B cell (primary cell): Measurements from ENCODE around the gene FBF1. TPM values are rescaled to one million over a fixed set of nuclear protein-coding genes. Genes with fewer than 3 reads are reported as not detected.

Experiments used
- ATAC-seq: fragments of 200-7000 bp; cut with Tn5 transposase; one replicate; pipeline ENCODE4 v1.10.0; 2021; ENCODE audit warnings: low read depth, mild to moderate bottlenecking, moderate number of reproducible peaks, moderate library complexity
- CTCF ChIA-PET: fragments of 350-600 bp; sonication (Branson Sonifier 250); formaldehyde crosslinking; loops from one replicate; lab custom pipeline; 2021; ENCODE audit warnings: antibody characterized with exemption, inconsistent platforms; lab: Charles Lee
- POLR2A ChIA-PET: fragments of 350-600 bp; sonication (Branson Sonifier 250); formaldehyde crosslinking; loops from one replicate; lab custom pipeline; 2021; ENCODE audit warnings: antibody characterized with exemption; lab: Charles Lee
- DNase-seq: peaks from one replicate; pipeline ENCODE4 v3.0.0; 2013
- H2AFZ ChIP-seq: 2 replicates; pipeline ENCODE4 v1.6.1; 2012; ENCODE audit warnings: mild to moderate bottlenecking, low read depth, low read length; ENCODE audit not compliant: insufficient read depth, poor library complexity, severe bottlenecking
- H3K27ac ChIP-seq, 2 donors: 1 replicate in 1 of 2; 2 replicates in 1 of 2; pipeline ENCODE4 v1.5.1; 2012 to 2013; ENCODE audit warnings: low read length in 2 of 2, mild to moderate bottlenecking in 2 of 2, moderate library complexity in 1 of 2
- H3K27me3 ChIP-seq, 4 experiments: fragments of 200-600 bp in 1 of 4; sonication (generic) in 1 of 4; replicated peaks in 1 of 4; 1 replicate in 2 of 4; 2 replicates in 2 of 4; pipeline versions ENCODE4 v1.6.1 to v1.7.0; 2013 to 2016; ENCODE audit warnings: low read length in 3 of 4, mild to moderate bottlenecking in 2 of 4, mixed read lengths in 1 of 4, moderate library complexity in 1 of 4; ENCODE audit not compliant: insufficient read depth in 4 of 4, control insufficient read depth in 3 of 4; ENCODE audit errors: control extremely low read depth in 1 of 4
- H3K36me3 ChIP-seq, 2 experiments: replicated peaks in 1 of 2; 1 replicate in 1 of 2; 2 replicates in 1 of 2; pipeline versions ENCODE4 v1.6.1 to v1.7.1; 2013; ENCODE audit warnings: low read length in 1 of 2; ENCODE audit not compliant: insufficient read depth in 2 of 2, control insufficient read depth in 1 of 2; ENCODE audit errors: control extremely low read depth in 1 of 2, extremely low read depth in 1 of 2
- H3K4me1 ChIP-seq, 2 donors: fragments of 200-600 bp in 1 of 2; sonication (generic) in 1 of 2; 1 replicate in 1 of 2; 2 replicates in 1 of 2; pipeline versions ENCODE4 v1.5.1 to v1.6.1; 2013 to 2017; ENCODE audit warnings: low read length in 2 of 2; ENCODE audit not compliant: control insufficient read depth in 2 of 2, insufficient read depth in 2 of 2
- H3K4me2 ChIP-seq: replicated peaks from 2 replicates; pipeline ENCODE3; 2012; ENCODE audit warnings: mild to moderate bottlenecking, low read depth, low read length; ENCODE audit not compliant: poor library complexity, severe bottlenecking
- H3K4me3 ChIP-seq, 5 experiments: fragments of 200-600 bp in 1 of 5; sonication (generic) in 1 of 5; 1 replicate in 3 of 5; 2 replicates in 2 of 5; pipeline versions ENCODE4 v1.5.1 to v1.7.0; 2011 to 2016; ENCODE audit warnings: low read length in 4 of 5, mild to moderate bottlenecking in 4 of 5, low read depth in 2 of 5, control low read depth in 1 of 5, moderate library complexity in 1 of 5; ENCODE audit not compliant: insufficient read depth in 1 of 5; ENCODE audit errors: control extremely low read depth in 1 of 5, extremely low read depth in 1 of 5
- H3K79me2 ChIP-seq: fragments of 200-600 bp; sonication (generic); one replicate; pipeline ENCODE4 v1.6.0; 2016; ENCODE audit warnings: low read length; ENCODE audit not compliant: control insufficient read depth, insufficient read depth
- H3K9ac ChIP-seq: fragments of 200-600 bp; sonication (generic); 2 replicates; pipeline ENCODE4 v1.6.1; 2017; ENCODE audit warnings: mild to moderate bottlenecking, low read length, moderate library complexity
- H3K9me3 ChIP-seq, 3 donors: one replicate each; pipeline versions ENCODE4 v1.6.1 to v1.7.1; 2013; ENCODE audit warnings: low read length in 2 of 3; ENCODE audit not compliant: control insufficient read depth in 2 of 3, insufficient read depth in 1 of 3; ENCODE audit errors: control extremely low read depth in 1 of 3
- H4K20me1 ChIP-seq: 2 replicates; pipeline ENCODE4 v1.6.0; 2012; ENCODE audit warnings: mild to moderate bottlenecking, low read length; ENCODE audit not compliant: insufficient read depth, control insufficient read depth, poor library complexity, severe bottlenecking
- H3K27ac Mint-ChIP-seq: one replicate; pipeline ENCODE4 v1.8.0; 2021; ENCODE audit warnings: mixed read lengths
- H3K27me3 Mint-ChIP-seq: one replicate; pipeline ENCODE4 v1.8.0; 2021; ENCODE audit warnings: mixed read lengths
- H3K4me1 Mint-ChIP-seq: one replicate; pipeline ENCODE4 v1.8.0; 2021; ENCODE audit warnings: mixed read lengths
- H3K4me3 Mint-ChIP-seq: one replicate; pipeline ENCODE4 v1.8.0; 2021; ENCODE audit warnings: mixed read lengths
- H3K9me3 Mint-ChIP-seq: one replicate; pipeline ENCODE4 v1.8.0; 2022; ENCODE audit warnings: mixed read lengths; ENCODE audit not compliant: insufficient read depth
- CTCF ChIP-seq: fragments of 200-600 bp; IDR thresholded peaks from one replicate; pipeline ENCODE4 v1.8.0; 2022; ENCODE audit warnings: antibody characterized with exemption, mild to moderate bottlenecking
- EZH2 ChIP-seq: IDR thresholded peaks from 2 replicates; pipeline ENCODE4 v1.6.1; 2012; ENCODE audit warnings: borderline replicate concordance, low read depth, mild to moderate bottlenecking, moderate library complexity, low read length; ENCODE audit not compliant: insufficient read depth, poor library complexity, severe bottlenecking
- WGBS: methylation state at CpG from one replicate; pipeline ENCODE4 v1.1.5; 2013; ENCODE audit warnings: missing lambda C conversion rate; ENCODE audit not compliant: insufficient coverage; 5-methylcytosine and 5-hydroxymethylcytosine counted together
- intact Hi-C: fragments of 100-400 bp; cut with micrococcal nuclease; formaldehyde crosslinking; loops from one replicate; pipeline ENCODE4 v1.10.0; 2022
- polyA plus RNA-seq: library from polyadenylated mRNA; depleted of rRNA; stranded (reverse); fragments of >200 nt; gene quantifications from 2 replicates; pipeline ENCODE4 v1.2.3, GENCODE V29; 2012
- total RNA-seq, 2 donors: library from RNA; stranded (reverse); fragments of 120-200 nt in 1 of 2; gene quantifications; 1 replicate in 1 of 2; 2 replicates in 1 of 2; pipeline versions ENCODE4 v1.2.3 to v1.2.4, GENCODE V29; 2013 to 2022

FBF1 gene
- total and polyA plus RNA-seq, 2 donors (not counting 1 experiment from before 2014, with no cell fraction given) = 21.6 to 31.5 TPM

- ChIA-PET CTCF (interaction anchor here (1.2 to 5.9 kb wide), 2 partner anchors 15 to 16 kb away, joined by 3 to 52 read pairs; partner anchors contain the start of gene TRIM47), POLR2A (interaction anchor here (0.6 to 1.0 kb wide), 2 partner anchors 27 to 47 kb away, joined by 3 to 6 read pairs; no protein-coding TSS in a partner anchor)
- DNase-seq (no peak), ATAC-seq (no peak)
- H3K4me1 Mint-ChIP-seq = peaks cover 24% of the 10 kb centered on the region
- H3K4me1 ChIP-seq = peaks cover 16 to 19% of the 10 kb centered on the region in 2 donors
- H3K4me3 ChIP-seq = no peak overlapping the region
- H4K20me1 ChIP-seq = peaks cover 28% of the 10 kb centered on the region
- H2AFZ ChIP-seq = no peak overlapping the region
- WGBS = 94% methylated on average over 16 of the region's 16 CpGs
- H3K27ac ChIP-seq = no peak overlapping the region
- no peak overlapping the region for H3K27ac Mint-ChIP-seq
- no peaks in the 10 kb centered on the region for H3K27me3 Mint-ChIP-seq
- TF ChIP-seq EZH2 (no peak), CTCF (no peak)
- no peak overlapping the region for H3K4me2 ChIP-seq
- no peaks in the 10 kb centered on the region for H3K27me3 ChIP-seq
- H3K9me3 ChIP-seq = no peaks in the 10 kb centered on the region
- no peak overlapping the region for H3K4me3 Mint-ChIP-seq
- no peaks in the 10 kb centered on the region for H3K9me3 Mint-ChIP-seq
- H3K9ac ChIP-seq = no peak overlapping the region
- peaks cover 2 to 12% of the 10 kb centered on the region in 2 experiments for H3K36me3 ChIP-seq
- intact Hi-C loops = no loop called here
- H3K79me2 ChIP-seq = peaks cover 24% of the 10 kb centered on the region
These were observed 48.2 kb downstream of the FBF1 start for GRCh38 chr17:75892556-75893224.
